ENCODE data around the gene TRIM17. TPM values are rescaled to one million over a fixed set of nuclear protein-coding genes. Genes with fewer than 3 reads are reported as not detected.

The TRIM17 gene
- total and polyA plus RNA-seq, 9 of the 15 experiments (the other 6 are each of a cell fraction or from before 2014, with no cell fraction given), result not detected

DNA sequence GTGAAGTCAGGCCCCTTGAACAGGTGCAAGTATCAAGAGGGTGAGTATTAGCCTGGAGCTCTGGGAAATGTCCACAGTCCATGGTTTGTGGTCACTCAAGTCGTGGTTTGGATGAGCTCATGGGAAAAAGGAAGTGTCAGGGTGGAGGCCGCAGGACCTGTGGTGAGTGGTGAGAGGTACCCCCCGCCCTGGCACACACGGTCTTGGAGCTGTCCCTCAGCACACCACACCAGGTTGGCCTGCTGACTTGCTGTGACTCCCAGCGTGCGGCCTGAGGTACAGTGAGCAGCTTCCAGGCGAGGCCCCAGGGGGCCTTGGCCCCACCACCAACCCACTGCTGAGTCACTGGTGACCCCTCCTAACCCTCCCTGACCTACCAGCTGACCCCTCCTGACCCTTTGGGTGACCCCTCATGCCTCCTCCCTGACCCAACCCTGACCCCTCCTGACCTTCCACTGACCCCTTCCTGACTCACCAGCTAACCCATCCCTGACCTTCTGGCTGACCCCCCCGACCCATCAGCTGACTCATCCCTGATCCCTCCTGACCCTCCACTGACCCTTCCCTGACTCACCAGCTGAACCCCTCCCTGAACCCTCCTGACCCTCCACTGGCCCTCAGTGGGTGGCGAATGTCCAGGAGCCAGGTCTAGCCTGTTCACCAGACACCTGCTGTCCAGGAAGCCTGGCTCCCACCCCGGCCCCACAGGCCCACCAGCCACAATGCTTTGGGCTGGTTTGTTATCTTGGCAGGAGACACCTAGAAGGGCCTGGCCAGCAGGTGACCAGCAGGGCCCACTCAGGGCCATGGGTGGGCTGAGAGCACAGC is 35.7 kb upstream of the TRIM17 start (continued):
- TF ChIP-seq ZNF431 (CRISPR knock-in tag; IDR thresholded peaks at IDR 0.05) (no peak), THRAP3 (IDR thresholded peaks at IDR 0.05; ENCODE audit: borderline replicate concordance) (no peak), MAFK (IDR thresholded peaks at IDR 0.05; ENCODE audit: low read length) (peak; percentile 51), ARID1B (IDR thresholded peaks at IDR 0.05) (peak; percentile 94), U2AF2 (optimal IDR thresholded peaks at IDR 0.05; ENCODE audit: low read depth, low read length) (no peak), ZNF282 (CRISPR knock-in tag; IDR thresholded peaks at IDR 0.05) (no peak), BACH1 (tag; IDR thresholded peaks at IDR 0.05) (0 out of 2 replicates have a peak, but pooled peaks have one; percentile 53), ZFP30 (CRISPR knock-in tag; IDR thresholded peaks at IDR 0.05; ENCODE audit: borderline replicate concordance) (no peak), SMARCC2 (IDR thresholded peaks at IDR 0.05; ENCODE audit: low read depth) (peak; percentile 81), SOX6 (IDR thresholded peaks at IDR 0.05) (peak; percentile 48; the same call in 1 of the 2 replicates), MAZ (CRISPR knock-in tag; conservative IDR thresholded peaks at IDR 0.05 in 1 of 2, IDR thresholded peaks at IDR 0.05 in 1 of 2) (peak in 1 of 2 experiments; percentile 65; a peak in 3 of 4 replicates), LEF1 (IDR thresholded peaks at IDR 0.05) (peak; percentile 81), SAFB (IDR thresholded peaks at IDR 0.05; ENCODE audit: borderline replicate concordance, low read depth, low read length) (no peak)
- TF ChIP-seq, protein P1, sequence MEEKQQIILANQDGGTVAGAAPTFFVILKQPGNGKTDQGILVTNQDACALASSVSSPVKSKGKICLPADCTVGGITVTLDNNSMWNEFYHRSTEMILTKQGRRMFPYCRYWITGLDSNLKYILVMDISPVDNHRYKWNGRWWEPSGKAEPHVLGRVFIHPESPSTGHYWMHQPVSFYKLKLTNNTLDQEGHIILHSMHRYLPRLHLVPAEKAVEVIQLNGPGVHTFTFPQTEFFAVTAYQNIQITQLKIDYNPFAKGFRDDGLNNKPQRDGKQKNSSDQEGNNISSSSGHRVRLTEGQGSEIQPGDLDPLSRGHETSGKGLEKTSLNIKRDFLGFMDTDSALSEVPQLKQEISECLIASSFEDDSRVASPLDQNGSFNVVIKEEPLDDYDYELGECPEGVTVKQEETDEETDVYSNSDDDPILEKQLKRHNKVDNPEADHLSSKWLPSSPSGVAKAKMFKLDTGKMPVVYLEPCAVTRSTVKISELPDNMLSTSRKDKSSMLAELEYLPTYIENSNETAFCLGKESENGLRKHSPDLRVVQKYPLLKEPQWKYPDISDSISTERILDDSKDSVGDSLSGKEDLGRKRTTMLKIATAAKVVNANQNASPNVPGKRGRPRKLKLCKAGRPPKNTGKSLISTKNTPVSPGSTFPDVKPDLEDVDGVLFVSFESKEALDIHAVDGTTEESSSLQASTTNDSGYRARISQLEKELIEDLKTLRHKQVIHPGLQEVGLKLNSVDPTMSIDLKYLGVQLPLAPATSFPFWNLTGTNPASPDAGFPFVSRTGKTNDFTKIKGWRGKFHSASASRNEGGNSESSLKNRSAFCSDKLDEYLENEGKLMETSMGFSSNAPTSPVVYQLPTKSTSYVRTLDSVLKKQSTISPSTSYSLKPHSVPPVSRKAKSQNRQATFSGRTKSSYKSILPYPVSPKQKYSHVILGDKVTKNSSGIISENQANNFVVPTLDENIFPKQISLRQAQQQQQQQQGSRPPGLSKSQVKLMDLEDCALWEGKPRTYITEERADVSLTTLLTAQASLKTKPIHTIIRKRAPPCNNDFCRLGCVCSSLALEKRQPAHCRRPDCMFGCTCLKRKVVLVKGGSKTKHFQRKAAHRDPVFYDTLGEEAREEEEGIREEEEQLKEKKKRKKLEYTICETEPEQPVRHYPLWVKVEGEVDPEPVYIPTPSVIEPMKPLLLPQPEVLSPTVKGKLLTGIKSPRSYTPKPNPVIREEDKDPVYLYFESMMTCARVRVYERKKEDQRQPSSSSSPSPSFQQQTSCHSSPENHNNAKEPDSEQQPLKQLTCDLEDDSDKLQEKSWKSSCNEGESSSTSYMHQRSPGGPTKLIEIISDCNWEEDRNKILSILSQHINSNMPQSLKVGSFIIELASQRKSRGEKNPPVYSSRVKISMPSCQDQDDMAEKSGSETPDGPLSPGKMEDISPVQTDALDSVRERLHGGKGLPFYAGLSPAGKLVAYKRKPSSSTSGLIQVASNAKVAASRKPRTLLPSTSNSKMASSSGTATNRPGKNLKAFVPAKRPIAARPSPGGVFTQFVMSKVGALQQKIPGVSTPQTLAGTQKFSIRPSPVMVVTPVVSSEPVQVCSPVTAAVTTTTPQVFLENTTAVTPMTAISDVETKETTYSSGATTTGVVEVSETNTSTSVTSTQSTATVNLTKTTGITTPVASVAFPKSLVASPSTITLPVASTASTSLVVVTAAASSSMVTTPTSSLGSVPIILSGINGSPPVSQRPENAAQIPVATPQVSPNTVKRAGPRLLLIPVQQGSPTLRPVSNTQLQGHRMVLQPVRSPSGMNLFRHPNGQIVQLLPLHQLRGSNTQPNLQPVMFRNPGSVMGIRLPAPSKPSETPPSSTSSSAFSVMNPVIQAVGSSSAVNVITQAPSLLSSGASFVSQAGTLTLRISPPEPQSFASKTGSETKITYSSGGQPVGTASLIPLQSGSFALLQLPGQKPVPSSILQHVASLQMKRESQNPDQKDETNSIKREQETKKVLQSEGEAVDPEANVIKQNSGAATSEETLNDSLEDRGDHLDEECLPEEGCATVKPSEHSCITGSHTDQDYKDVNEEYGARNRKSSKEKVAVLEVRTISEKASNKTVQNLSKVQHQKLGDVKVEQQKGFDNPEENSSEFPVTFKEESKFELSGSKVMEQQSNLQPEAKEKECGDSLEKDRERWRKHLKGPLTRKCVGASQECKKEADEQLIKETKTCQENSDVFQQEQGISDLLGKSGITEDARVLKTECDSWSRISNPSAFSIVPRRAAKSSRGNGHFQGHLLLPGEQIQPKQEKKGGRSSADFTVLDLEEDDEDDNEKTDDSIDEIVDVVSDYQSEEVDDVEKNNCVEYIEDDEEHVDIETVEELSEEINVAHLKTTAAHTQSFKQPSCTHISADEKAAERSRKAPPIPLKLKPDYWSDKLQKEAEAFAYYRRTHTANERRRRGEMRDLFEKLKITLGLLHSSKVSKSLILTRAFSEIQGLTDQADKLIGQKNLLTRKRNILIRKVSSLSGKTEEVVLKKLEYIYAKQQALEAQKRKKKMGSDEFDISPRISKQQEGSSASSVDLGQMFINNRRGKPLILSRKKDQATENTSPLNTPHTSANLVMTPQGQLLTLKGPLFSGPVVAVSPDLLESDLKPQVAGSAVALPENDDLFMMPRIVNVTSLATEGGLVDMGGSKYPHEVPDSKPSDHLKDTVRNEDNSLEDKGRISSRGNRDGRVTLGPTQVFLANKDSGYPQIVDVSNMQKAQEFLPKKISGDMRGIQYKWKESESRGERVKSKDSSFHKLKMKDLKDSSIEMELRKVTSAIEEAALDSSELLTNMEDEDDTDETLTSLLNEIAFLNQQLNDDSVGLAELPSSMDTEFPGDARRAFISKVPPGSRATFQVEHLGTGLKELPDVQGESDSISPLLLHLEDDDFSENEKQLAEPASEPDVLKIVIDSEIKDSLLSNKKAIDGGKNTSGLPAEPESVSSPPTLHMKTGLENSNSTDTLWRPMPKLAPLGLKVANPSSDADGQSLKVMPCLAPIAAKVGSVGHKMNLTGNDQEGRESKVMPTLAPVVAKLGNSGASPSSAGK (IDR thresholded peaks at IDR 0.05), result no peak
- TF ChIP-seq, protein P2, sequence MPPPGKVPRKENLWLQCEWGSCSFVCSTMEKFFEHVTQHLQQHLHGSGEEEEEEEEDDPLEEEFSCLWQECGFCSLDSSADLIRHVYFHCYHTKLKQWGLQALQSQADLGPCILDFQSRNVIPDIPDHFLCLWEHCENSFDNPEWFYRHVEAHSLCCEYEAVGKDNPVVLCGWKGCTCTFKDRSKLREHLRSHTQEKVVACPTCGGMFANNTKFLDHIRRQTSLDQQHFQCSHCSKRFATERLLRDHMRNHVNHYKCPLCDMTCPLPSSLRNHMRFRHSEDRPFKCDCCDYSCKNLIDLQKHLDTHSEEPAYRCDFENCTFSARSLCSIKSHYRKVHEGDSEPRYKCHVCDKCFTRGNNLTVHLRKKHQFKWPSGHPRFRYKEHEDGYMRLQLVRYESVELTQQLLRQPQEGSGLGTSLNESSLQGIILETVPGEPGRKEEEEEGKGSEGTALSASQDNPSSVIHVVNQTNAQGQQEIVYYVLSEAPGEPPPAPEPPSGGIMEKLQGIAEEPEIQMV (tag; conservative IDR thresholded peaks at IDR 0.05; ENCODE audit: low read depth), result no peak

Measured in K562 (cell line).